Measurements from ENCODE around the gene ANGPT4.

- TF ChIP-seq, protein P1, sequence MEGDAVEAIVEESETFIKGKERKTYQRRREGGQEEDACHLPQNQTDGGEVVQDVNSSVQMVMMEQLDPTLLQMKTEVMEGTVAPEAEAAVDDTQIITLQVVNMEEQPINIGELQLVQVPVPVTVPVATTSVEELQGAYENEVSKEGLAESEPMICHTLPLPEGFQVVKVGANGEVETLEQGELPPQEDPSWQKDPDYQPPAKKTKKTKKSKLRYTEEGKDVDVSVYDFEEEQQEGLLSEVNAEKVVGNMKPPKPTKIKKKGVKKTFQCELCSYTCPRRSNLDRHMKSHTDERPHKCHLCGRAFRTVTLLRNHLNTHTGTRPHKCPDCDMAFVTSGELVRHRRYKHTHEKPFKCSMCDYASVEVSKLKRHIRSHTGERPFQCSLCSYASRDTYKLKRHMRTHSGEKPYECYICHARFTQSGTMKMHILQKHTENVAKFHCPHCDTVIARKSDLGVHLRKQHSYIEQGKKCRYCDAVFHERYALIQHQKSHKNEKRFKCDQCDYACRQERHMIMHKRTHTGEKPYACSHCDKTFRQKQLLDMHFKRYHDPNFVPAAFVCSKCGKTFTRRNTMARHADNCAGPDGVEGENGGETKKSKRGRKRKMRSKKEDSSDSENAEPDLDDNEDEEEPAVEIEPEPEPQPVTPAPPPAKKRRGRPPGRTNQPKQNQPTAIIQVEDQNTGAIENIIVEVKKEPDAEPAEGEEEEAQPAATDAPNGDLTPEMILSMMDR (IDR thresholded peaks at IDR 0.05; ENCODE audit: insufficient read depth, low read length, poor library complexity, severe bottlenecking) = no peak
- no peak for TF ChIP-seq EZH2phosphoT487 (conservative IDR thresholded peaks at IDR 0.05; ENCODE audit: low read length)
These were observed 87.1 kb downstream of the ANGPT4 start for GRCh38 chr20:828987-829386.

Measured in SU-DHL-6 (cell line).